ENCODE data around the gene BFAR.
A peak's percentile ranks its signal among the peaks of the same experiment; 100 is the strongest.

Gene BFAR, protein sequence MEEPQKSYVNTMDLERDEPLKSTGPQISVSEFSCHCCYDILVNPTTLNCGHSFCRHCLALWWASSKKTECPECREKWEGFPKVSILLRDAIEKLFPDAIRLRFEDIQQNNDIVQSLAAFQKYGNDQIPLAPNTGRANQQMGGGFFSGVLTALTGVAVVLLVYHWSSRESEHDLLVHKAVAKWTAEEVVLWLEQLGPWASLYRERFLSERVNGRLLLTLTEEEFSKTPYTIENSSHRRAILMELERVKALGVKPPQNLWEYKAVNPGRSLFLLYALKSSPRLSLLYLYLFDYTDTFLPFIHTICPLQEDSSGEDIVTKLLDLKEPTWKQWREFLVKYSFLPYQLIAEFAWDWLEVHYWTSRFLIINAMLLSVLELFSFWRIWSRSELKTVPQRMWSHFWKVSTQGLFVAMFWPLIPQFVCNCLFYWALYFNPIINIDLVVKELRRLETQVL

DNA sequence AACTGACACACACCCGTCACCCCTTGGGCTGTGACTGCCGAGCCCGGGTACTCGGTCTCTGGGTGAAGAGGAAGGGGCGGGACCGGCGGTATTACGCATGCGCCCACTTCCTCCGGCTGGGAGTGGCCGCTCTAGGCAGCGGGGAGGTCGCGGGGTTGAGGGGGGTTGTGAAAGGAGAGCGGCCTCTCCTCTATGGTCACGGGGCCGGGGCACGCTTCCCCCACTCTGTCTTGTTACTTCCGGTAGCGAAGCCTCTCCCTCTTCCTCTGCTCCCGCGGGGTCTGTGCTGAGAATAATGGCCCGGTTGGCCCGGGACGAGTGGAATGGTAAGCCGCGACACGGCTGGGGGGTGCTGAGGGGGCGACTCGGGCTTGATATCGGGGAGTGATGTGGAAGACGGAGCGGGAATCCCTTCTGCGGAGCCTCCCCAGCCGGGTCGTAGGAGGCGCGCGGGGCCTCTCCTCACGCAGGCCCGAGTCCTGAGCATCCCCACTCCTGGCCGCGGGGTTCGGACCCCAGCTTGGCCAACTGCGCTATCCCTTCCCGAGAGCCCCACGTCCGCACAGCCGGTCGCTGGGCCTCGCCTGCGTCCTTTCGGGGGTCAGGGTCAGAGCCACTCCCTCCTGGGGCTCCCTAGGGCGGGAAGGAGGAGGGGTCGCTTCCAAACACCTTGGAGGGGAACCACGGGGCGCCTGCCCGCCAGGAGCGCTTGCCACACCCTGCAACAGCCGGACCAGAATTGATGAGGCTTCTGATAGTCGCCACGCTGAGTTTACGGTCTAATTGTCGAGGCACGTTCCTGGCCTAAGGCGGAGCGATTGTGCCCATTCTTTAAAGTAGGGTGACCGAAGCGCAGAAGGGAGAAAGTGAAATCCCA, at the start of gene BFAR:
Gene BFAR (plus strand): TSS at position 259 of the 877 bp plus-strand sequence. CDS start 11,396 bp downstream, outside the sequence.
- DNase-seq (ENCODE audit: low read depth) = peak; percentile 96
- peak within 1 kb of the TSS; percentile 90 for H3K4me3 ChIP-seq (ENCODE audit: low read depth, low read length)
- TF ChIP-seq, protein P1, sequence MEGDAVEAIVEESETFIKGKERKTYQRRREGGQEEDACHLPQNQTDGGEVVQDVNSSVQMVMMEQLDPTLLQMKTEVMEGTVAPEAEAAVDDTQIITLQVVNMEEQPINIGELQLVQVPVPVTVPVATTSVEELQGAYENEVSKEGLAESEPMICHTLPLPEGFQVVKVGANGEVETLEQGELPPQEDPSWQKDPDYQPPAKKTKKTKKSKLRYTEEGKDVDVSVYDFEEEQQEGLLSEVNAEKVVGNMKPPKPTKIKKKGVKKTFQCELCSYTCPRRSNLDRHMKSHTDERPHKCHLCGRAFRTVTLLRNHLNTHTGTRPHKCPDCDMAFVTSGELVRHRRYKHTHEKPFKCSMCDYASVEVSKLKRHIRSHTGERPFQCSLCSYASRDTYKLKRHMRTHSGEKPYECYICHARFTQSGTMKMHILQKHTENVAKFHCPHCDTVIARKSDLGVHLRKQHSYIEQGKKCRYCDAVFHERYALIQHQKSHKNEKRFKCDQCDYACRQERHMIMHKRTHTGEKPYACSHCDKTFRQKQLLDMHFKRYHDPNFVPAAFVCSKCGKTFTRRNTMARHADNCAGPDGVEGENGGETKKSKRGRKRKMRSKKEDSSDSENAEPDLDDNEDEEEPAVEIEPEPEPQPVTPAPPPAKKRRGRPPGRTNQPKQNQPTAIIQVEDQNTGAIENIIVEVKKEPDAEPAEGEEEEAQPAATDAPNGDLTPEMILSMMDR (conservative IDR thresholded peaks at IDR 0.05; ENCODE audit: low read depth, low read length) = no peak

DNA sequence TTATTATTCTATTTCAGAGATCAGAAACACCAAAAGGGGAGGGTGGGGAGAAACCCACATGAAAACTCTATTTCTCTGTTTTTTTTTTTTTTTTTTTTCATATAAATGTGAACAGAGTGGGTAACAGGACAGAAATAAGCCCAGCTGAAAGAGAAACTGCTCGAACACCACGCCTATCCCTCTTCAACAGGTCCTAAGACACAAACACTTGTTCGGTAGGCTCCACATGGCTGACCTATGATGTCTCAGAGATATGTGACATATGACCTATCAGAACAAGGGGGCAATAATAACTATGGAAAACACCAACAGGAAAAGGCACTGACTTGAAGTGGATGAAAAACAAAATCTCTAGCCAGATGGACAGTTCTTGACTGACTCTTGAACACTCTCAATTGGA, 47.5 kb upstream of the BFAR start:
- TF ChIP-seq, protein P1 (conservative IDR thresholded peaks at IDR 0.05; ENCODE audit: low read depth, low read length) = no peak
- no peak for DNase-seq (ENCODE audit: low read depth)
- H3K4me3 ChIP-seq (ENCODE audit: low read depth, low read length) = no peak overlapping the region

DNA sequence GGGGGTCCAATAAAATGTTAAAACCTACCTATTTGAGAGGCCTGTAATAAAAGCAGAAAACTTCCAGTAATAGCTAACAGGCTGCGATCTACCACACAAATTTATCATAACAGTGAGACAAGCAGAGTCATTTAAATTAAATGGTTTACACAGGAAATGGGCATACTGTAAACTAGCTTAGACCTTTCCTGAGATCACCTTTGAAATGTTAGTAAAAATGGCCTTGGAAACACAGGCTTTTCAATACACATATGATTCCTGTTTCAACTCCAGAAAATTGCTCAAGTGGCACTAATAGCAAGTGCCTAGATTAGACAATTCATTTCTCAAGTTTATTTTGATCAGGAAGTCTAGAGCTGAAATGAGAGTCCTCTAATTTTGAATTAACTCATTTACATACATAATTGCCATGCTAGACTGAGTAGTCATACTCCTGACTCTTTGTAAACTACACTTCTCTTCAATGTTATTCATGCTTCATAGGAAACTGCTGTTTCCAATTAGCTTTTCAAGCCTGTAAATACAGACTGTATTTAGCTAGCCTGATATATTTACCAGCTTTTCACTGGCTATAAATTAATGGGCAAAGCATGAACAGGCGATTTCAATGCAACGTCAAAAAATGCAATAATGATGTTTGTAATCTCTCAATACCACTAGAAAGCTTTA, 46.0 kb upstream of the BFAR start:
- no peak for DNase-seq (ENCODE audit: low read depth)
- TF ChIP-seq, protein P1 (conservative IDR thresholded peaks at IDR 0.05; ENCODE audit: low read depth, low read length) = no peak
- no peak overlapping the region for H3K4me3 ChIP-seq (ENCODE audit: low read depth, low read length)

DNA sequence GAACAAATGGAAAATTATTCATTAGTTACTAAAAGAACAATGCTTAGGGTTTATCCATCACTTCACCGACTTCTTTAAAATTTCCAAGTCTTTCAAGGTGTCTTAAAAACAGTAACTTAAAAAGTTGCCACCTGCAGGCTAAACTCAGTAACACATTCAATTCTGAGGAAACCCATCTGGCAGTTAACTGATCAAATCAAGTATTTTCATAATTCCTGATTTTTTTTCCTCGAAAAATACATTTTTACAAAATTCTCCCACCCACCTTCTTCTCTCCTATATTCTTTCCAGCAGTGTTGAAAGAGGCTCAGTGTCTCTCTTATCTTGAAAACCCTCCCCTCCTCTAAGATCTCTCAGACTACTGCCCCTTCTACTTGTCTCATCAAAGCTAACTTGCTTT, 32.6 kb upstream of the BFAR start:
- no peak overlapping the region for H3K4me3 ChIP-seq (ENCODE audit: low read depth, low read length)
- peak; percentile 67 for DNase-seq (ENCODE audit: low read depth)
- TF ChIP-seq, protein P1 (conservative IDR thresholded peaks at IDR 0.05; ENCODE audit: low read depth, low read length) = peak; percentile 52

DNA sequence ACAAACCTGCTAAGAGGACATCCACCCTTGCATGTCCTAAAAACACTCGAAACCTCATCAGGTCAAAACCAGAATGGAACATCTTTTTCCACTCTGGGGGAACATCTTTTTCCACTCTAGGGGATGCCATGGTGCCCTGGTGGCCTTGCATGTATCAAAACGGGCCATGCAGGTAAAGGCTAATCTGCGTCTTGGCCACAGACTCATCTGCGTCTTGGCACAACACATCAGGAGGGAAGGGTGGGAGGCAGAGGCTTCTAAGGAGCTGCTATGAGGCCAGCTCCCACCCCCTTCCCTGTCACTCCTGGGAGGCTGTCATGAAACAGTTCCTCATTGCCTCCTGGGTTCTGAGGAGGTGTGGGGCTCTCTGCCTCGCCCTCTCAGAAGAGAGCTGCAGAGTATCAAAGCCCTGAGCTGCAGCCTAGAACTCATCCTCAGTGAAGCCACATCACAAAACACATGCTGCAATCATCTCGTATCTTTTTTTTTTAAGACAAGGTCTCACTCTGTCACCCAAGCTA, 30.2 kb upstream of the BFAR start:
- TF ChIP-seq, protein P1 (conservative IDR thresholded peaks at IDR 0.05; ENCODE audit: low read depth, low read length) = no peak
- no peak for DNase-seq (ENCODE audit: low read depth)
- H3K4me3 ChIP-seq (ENCODE audit: low read depth, low read length) = no peak overlapping the region

DNA sequence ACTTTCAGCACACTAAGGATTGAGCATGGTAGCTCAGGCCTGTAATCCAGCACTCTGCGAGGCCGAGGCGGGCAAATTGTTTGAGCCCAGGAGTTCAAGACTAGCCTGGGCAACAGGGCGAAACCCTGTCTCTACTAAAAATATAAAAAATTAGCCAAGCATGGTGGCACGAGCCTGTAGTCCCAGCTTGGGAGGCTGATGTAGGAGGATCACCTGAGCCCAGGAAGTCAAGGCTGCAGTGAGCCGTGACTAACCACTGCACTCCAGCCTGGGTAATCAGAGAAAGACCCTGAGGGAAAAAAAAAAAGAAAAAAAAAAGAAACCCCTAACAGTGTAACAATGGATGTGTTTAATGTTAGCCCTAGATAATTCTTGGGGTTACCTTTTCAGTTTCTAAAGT, 26.6 kb upstream of the BFAR start:
- H3K4me3 ChIP-seq (ENCODE audit: low read depth, low read length) = no peak overlapping the region
- DNase-seq (ENCODE audit: low read depth) = no peak
- TF ChIP-seq, protein P1 (conservative IDR thresholded peaks at IDR 0.05; ENCODE audit: low read depth, low read length) = no peak

All from choroid plexus epithelial cell (primary cell).